AG04449 (cell line): ENCODE measurements around the gene ZNF281.

Source experiments
- CTCF ChIA-PET: fragments of 350-600 bp; formaldehyde crosslinking; extraction: SDS; loops from one replicate; lab custom pipeline; 2021; ENCODE audit warnings: antibody characterized with exemption; lab: Yijun Ruan, JAX
- POLR2A ChIA-PET: fragments of 400-600, 350-600 bp; formaldehyde crosslinking; extraction: SDS; loops from one replicate; lab custom pipeline; 2020; ENCODE audit warnings: antibody characterized with exemption, inconsistent platforms; lab: Yijun Ruan, JAX
- DNase-seq: peaks from one replicate; pipeline ENCODE4 v3.0.0-alpha.2; 2010; ENCODE audit warnings: low read depth, low spot score
- H3K4me3 ChIP-seq: 2 replicates; pipeline ENCODE4 v1.5.1; 2011; ENCODE audit warnings: low read depth, mild to moderate bottlenecking, control low read depth, low read length
- CTCF ChIP-seq: IDR thresholded peaks from one replicate; pipeline ENCODE4 v1.5.1; 2011; ENCODE audit warnings: mild to moderate bottlenecking, moderate library complexity, low read length, control low read depth, inconsistent platforms; ENCODE audit not compliant: insufficient read depth; ENCODE audit errors: missing control alignments

Gene ZNF281

DNA sequence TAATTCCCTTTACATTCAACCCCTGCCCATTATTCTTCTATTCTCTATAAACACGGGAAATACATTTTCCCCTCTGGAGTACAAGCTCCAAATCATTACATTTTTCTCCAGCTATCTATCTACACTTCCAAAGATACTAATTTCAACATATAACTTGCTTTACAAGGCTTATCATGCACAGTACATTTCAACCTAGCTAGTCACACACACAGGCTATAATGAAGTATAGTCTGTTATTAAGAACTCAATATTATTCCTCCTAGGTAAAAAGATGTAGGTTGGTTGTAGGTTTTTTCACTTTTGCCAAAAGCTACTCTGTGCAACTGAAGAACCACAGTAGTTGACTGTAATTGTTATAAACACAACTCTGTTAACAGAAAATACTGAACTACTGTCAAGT, 8.1 kb downstream of the ZNF281 start:
- POLR2A ChIA-PET: interaction anchor here (0.5 to 1.6 kb wide), 3 partner anchors 9 to 81 kb away, joined by 3 to 5 read pairs (median 5); partner anchors contain the start of gene ZNF281
- H3K4me3 ChIP-seq: no peak overlapping the region
- DNase-seq: no peak
- TF ChIP-seq CTCF: no peak
- CTCF ChIA-PET: interaction anchor here (0.5 to 1.6 kb wide), 3 partner anchors 12 to 717 kb away, joined by 3 to 4 read pairs (median 4); no protein-coding TSS in a partner anchor

DNA sequence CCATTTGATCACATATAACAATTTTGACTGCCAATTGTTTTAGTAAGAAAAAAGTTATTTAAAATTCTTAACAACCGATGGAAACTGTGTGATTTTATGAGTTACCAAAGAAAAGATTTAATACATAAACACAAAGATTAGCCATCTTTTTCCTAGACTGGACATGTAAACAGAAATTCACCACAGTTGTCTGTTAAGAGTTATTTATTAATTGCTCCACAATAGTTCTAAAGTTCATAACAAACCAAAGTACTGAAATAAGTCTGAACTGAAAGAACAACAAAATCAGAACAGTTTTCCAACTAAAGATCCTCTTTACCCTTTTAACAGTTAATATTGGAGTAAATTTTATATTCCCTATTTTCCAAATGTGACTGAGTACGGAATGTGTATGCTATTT, 8.6 kb downstream of the ZNF281 start:
- no peak for TF ChIP-seq CTCF
- ChIA-PET CTCF (interaction anchor here (1.4 to 1.6 kb wide), 3 partner anchors 11 to 717 kb away, joined by 4 read pairs; no protein-coding TSS in a partner anchor), POLR2A (interaction anchor here (0.5 to 1.6 kb wide), 2 partner anchors 9 to 81 kb away, joined by 5 read pairs; partner anchors contain the start of gene ZNF281)
- no peak overlapping the region for H3K4me3 ChIP-seq
- DNase-seq: no peak

- no peak for TF ChIP-seq CTCF
- ChIA-PET POLR2A (interaction anchor here (1.6 kb wide), 1 partner anchor 10 kb away, joined by 5 read pairs; the partner anchor contains the start of gene ZNF281), CTCF (interaction anchor here (1.4 to 1.6 kb wide), 2 partner anchors 11 to 90 kb away, joined by 4 read pairs; no protein-coding TSS in a partner anchor)
- no peak overlapping the region for H3K4me3 ChIP-seq
- no peak for DNase-seq
Measured at GRCh38 chr1:200400556-200400955, 9.3 kb downstream of the ZNF281 start.

GRCh38 chr1:200399860-200400259, 10.0 kb downstream of the ZNF281 start:
- no peak for TF ChIP-seq CTCF
- ChIA-PET CTCF (interaction anchor here (0.7 to 1.4 kb wide), 3 partner anchors 15 to 90 kb away, joined by 3 to 4 read pairs (median 3); no protein-coding TSS in a partner anchor), POLR2A (no interaction called here)
- no peak for DNase-seq
- H3K4me3 ChIP-seq: no peak overlapping the region

- H3K4me3 ChIP-seq: no peak overlapping the region
- TF ChIP-seq CTCF: no peak
- DNase-seq: no peak
- POLR2A ChIA-PET: interaction anchor here (0.7 kb wide), 1 partner anchor 84 kb away, joined by 7 read pairs; no protein-coding TSS in a partner anchor
- CTCF ChIA-PET: interaction anchor here (1.2 to 1.3 kb wide), 2 partner anchors 60 to 92 kb away, joined by 3 to 4 read pairs; no protein-coding TSS in a partner anchor
Measured at GRCh38 chr1:200398373-200398772, 11.5 kb downstream of the ZNF281 start.

DNA sequence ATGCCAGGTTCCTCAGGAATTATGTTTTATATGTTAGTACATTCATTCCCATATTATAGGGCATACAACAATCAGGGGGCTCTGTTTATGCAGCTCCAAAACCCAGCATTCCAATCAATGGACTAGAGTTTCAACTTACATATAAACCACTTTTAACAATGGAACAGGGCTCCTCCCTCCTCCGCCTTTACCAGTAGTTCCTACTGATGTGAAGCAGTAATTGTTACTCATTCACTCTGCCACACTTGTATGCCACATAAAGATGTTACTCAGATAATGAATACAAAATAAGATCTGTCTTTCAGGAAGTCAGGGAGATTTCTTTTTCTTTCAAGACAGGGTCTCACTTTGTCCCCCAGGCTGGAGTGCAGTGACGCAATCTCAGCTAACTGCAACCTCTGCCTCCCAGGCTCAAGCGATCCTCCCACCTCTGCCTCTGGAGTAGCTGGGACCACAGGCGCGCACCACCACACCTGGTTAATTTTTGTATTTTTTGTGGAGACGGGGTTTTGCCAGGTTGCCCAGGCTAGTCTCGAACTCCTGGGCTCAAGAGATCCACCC, 17.1 kb downstream of the ZNF281 start:
- no peak overlapping the region for H3K4me3 ChIP-seq
- DNase-seq: no peak
- ChIA-PET CTCF (interaction anchor here (0.8 to 1.0 kb wide), 2 partner anchors 20 to 85 kb away, joined by 3 read pairs; no protein-coding TSS in a partner anchor), POLR2A (interaction anchor here (0.6 kb wide), 1 partner anchor 36 kb away, joined by 3 read pairs; no protein-coding TSS in a partner anchor)
- no peak for TF ChIP-seq CTCF
